Activated T-cell treated with anti-CD3 and anti-CD28 coated beads, Interleukin-2, amount 50 U/mL, for 1 hour (primary cell): ENCODE data around the gene ADAM19.
"Not testable (repeated sequence)": the region's sequence is repeated elsewhere in the genome, so short reads cannot be mapped to it uniquely, and the experiment has no call there.

Source experiments
- DNase-seq: peaks from one replicate; pipeline ENCODE4 v3.0.0-alpha.2; 2020

ADAM19 gene

DNA sequence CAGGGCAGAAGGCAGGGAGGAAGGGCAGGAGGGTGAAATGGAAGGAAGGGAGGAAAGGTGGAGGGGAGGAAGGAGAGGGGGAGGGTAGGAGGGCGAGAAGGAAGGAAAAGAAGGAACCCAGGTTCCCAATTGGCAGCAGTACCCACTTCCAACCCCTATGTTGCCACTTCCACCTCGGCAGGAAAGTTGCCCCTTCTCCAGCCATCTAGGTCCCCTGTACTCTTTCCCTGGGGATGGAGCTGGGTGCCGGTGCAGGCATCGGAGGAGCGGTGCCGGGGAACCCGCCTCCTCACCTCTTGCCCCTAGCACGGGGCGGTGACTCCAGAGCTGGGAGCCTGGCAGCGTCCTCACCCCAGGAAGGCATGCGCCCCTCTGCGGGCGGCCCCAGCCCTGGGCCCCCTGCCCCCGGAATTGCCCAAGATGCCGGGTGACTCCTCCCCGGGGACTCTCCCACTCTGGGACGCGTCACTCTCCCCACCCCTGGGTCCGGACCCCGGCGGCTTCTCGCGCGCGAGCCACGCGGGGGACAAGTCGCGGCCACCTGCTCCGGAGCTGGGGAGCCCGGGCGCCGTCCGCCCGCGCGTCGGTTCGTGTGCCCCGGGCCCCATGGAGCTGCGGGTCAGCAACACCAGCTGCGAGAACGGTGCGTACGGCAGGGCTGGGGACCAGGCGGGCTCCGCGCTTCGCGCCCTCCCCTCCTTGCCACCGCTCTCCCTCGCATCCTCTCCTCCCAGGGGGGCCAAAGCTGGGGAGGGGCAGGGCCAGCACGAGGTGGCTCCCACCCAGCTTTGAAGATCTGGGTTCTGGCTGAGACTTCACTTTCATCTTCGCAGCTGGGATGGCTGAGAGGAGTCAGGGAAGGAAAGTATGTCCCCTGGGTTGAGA is 115.6 kb downstream of the ADAM19 start, which contains the start of gene NIPAL4:
TSS of gene NIPAL4 (plus strand) at position 499 of the 885 bp plus-strand sequence. CDS start at position 607, 108 bp downstream.
- DNase-seq: peak; percentile 44

DNA sequence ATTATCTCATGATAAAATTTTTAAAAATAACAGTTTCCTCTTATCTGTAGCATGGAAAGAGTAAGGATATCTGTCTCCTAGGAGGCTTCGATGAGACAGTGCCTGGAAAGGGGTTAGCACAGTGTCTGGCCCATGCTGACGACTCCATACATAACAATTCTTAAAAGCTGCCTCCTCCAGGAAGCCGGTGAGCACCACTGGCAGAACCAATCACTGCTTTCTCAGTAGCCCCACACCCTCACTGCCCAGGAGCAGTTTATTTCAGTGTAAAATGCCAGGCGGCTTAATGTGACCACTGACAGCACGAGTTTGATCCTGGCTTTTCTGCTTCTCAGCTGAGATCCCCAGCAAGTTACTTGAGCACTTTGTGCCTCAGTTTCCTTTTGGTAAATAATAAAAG is 116.7 kb downstream of the ADAM19 start:
- no peak for DNase-seq

DNA sequence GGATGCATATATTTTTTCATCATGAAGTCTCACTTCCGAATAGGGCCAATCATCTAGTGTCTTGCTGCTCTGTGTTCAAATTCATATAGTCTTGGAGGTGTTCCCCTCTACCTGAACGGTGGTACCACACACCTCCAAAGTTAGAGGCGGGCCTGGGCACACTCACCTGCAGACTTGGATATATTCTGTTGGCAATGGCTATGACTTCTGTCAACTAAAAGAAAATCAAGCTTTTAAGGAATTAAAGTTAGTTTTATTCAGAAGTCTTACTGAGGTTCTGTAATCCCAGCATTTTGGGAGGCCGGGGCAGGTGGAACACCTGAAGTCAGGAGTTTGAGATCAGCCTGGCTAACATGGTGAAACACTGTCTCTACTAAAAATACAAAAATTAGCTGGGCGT is 118.2 kb downstream of the ADAM19 start:
- no peak for DNase-seq

DNA sequence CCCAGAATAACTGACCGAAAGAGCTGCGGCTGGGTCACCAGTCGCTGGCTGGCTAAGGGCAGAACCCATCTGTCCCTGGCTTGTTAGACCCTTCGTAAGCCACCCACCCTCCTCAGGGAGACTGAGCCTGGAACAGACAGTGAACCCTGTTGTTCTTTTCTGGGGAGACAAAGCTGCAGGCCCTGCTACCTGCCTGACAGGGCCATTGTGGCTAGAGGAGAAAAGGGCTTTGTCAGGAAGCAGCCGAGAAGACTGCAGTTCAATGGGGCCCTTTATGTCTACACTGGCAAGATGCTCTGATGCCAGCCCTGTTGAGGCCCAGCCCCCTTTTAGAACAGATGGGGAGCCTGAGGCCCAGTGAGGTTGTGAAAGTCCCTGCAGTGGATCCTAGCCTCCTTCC is 119.3 kb downstream of the ADAM19 start:
- no peak for DNase-seq

DNA sequence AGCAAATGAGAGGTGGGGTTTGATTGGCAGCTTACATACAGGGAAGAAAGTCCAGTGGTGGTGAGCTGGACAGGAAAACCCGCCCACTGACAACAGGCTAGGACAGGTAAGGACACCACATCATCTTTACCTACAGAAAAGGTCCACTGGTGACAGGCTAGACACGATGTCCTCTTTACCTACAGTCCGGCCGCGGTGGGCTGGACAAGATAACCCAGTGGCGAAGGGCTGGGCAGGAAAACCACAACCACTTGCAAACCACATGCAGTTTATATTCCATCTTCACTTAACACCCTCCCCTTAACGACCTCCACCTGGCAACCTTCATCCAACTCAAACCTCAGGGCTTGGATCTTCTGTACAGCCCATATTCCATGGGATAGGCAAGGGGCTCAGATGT is 120.5 kb downstream of the ADAM19 start:
- no peak for DNase-seq

DNA sequence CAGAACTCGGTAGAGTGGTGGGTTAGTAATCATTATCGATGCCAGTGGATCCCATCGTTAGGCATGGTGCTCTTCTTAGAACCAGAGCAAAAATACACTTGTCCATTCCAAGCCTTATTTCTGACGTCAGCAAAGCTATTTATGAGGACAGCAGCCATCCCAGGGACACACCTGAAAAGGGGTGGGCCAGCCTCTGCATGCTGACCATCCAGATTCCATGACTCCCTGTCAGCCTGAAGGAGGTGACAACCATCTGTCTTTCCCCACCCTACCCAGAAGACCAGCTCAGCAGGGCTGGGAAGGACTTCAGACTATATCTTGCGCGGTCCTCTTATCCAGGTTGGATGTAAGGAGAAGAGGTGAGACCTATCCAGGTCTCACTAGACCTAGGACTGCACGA is 121.3 kb downstream of the ADAM19 start:
- DNase-seq: no peak

DNA sequence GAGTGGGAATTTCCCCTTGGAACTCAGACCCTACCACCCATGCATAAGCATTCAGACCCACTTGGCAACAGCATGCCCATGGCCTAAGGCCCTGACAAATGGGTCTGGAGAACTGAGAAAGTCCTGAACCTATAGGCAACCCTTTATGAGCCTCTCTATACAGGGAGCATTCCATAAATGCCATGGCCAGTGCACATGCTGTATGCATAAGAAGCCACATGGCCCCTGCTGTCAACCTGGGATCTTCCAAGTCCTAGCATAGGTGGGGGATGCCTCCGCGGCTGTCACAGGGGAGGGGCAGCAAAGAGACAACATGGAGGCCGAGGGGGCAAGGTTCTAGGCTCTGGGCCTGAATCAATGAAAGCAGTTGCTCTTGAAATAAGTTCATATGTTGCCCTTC is 123.8 kb downstream of the ADAM19 start:
- DNase-seq: no peak

DNA sequence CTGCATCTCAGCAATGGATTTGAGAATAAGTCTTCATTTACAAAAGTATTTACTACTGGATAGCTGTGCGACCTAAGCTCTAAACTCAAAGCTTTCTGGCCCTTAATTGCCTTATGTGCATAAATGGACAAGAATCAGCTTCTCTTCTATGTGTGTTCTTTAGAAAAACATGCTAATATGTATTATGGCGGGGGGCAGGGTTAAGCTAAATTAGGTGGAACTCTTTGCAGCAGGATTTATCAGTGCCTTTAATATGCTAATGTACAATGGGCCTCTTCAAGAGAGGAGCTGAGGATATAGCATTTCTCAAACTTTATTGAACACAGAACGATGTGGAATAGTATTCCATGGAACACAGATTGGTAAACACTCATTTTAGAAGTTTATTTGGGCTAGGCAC is 125.6 kb downstream of the ADAM19 start:
- no peak for DNase-seq

DNA sequence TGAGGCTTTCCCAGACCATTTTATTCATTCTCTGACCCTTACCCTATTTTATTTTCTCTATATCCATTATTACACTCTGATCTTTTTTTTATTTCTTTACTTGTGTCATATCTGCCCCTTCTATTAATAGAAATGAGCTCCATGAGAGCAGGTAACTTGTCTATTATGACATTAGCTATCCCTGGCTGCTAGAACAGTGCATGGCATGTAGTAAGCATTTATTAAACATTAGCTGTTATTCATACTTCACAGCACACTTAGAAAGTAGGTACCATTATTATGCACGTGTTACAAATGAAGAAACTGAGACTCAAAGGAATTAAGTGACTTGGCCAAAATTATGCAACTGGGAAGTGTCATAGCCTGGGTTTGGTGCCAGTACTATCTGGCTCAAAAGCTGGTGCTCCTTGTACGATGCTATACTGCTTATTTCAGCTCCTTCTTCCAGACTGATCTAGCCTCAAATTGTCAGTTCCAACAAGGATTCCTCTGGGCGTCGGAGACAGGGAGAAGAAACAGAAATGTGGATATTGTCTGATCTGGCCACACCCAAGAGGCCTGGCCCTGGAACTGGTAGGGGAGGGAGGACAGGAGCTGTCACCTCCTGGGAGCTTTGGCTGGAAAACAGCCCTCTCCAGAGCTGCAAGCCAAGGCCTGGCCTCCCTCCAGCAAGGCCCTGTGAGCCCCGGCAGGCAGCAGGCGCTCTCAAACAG is 126.4 kb downstream of the ADAM19 start:
- no peak for DNase-seq

DNA sequence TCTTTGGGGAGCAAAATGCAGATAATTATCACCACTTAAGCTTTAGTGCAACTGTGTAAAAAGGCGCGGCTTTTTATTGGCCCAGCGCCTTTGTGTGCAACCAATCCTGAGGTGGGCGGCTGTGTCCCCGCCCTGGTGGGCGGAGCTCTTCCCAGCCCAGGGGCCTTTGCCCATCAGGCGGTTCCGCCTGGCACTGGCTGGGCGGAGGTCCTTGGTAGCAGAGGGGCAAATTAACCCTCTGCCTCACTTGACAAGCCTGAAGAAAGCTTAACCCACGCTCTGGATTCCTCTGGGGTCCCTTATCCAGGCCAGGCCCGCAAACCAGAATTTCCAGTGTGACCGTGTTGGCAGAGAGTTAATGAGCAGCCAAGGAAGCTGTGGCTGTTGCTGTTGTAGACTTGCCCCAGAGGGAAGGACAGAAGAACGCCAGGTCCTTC is 128.4 kb downstream of the ADAM19 start:
- no peak for DNase-seq

DNA sequence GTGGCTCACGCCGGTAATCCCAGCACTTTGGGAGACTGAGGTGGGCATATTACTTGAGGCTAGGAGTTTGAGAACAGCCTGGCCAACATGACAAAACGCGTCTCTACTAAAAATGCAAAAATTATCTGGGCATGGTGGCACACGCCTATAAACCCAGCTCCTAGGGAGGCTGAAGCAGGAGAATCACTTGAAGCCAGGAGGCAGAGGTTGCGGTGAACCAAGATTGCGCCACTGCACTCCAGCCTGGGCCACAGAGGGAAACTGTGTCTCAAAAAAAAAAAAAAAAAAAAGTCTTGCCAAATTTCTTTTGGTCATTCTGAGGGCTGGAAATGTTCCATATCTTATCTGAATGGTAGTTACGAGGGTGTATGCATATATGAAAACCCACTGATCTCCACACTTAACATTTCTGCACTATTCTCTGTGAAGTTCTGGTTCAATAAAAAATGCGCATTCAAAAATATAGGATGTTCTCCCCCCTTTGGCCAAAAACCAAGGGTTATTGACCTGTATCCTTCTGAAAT is 129.1 kb downstream of the ADAM19 start:
- DNase-seq: no peak

DNA sequence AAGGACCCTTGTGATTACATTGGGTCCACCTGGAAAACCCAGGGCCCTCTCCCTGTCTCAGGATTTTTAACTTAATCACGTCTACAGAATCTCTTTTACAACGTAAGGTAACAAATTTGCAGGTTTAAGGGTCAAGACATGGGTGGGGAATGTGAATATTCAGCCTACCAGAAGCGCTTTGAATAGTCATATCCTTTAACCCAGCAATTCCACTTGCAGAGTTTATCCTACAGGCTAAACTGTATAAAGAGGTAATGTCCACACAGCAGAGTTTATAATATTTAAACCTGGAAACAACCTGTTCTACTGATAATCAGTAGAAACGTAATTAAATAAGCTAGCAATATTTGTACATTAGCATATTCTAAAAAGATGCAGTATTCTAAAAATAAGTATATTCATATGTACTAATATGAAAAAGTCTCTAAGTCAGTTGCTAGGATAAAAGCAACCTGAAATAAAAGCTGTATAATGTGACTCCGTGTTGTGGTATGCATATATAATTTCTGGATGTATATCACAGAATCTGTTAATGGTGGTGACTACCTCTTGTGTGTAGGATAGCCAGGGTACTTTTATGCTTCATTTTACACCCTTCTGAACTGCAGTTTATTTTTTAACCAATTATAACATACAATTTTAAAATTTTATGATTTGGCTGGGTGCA is 129.7 kb downstream of the ADAM19 start:
- no peak for DNase-seq

DNA sequence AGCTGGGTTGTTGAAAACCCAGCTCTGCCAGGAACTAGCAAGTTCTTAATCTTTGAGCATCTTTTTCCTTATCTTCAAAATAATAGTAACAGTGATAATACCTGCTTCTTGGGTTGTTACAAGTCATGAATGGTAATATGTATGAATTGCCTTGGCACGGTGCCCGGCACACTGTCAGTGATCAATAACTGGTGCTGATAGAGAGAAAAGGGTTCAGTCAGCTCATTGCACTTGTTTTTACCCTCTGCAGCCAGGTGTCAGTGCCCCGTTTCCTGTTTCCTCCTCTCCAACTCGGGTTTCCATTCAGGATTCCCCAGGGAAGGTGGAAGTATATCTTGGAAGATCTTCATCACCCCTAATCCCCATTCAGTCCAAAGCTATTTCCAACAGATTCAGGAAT is 131.4 kb downstream of the ADAM19 start:
- DNase-seq: no peak

DNA sequence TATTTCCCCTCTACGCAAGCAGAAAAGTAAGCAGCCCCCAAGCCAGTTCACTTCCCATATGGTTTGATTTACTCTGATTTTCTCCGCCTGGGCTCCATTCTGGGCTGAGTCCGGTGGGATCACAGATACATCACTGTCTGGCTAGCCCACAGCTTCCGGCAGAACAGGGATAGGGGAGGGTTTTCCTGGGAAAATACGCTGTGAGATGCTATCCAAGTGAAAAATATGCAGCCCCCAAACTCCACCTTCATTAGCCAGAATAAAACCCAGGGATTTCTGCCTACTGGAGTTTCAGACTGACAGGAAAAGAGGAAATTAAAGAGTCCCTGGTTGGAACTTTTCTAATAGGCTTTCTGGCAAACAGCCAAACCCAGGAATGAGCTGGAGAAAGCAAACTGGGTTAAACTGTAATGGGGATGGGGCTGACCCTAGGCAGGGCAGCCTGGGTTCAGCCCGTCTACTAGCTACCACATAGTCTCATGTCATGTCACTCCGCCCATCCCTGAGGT is 132.5 kb downstream of the ADAM19 start:
- no peak for DNase-seq

DNA sequence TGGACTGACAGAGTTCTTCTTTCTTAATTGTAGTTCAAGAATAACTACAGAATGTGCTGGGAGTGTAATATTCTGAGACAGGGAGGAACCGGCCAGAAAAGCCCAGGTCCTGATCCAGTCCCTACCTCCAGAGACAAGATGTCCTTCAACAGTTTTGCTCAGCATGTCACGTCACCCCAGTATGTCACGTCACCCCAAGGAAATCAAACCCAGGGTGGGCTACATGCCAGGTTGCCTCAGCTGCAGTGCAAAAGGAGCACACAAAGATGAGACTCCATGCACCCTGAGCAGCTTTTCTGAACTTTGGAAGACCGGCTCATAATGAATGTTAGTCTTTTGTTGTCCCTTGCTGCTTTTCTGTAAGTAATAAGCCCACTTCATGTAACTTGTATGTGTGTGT is 141.5 kb downstream of the ADAM19 start:
- no peak for DNase-seq

DNA sequence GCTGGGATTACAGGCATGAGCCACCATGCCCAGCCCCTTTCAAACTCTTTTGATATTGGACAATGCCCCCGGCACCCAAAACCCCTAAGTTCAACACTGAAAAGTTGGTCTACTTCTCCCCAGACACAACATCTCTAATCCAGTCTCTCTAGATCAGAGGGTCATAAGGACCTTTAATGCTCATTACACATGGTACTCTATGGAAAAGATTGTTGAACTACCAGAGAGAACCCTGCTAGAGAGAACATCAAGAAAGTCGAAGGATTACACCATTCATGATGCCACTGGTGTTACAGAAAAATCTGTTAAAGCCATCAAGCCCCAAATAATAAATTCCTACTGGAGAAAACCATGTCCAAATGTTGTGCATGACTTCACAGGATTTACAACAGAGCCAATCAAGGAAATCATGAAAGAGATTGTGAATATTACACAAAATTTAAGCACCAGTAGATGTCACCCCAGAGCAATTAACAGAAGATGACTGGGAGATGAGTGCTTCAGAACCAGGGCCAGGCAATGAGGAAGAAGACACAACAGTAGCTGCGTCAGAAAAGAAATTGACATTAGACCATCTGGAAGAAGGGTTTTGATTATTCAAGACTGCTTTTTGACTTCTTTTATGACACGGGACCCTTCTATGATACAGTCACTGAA is 143.9 kb downstream of the ADAM19 start:
- DNase-seq: no peak

DNA sequence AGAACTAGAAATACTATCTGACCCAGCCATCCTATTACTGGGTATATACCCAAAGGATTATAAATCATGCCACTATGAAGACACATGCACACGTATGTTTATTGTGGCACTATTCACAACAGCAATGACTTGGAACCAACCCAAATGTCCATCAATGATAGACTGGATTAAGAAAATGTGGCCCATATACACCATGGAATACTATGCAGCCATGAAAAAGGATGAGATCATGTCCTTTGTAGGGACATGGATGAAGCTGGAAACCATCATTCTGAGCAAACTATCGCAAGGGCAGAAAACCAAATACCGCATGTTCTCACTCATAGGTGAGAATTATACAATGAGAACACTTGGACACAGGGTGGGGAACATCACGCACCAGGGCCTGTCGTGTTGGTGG is 145.7 kb downstream of the ADAM19 start:
- DNase-seq: not testable (repeated sequence)
